Smooth muscle cell (in vitro differentiated cells): Measurements from ENCODE around the gene GFI1B. TPM values are rescaled to one million over a fixed set of nuclear protein-coding genes. Genes with fewer than 3 reads are reported as not detected.

Experiments used
- DNase-seq: peaks from one replicate; lab custom pipeline; 2025; ENCODE audit not compliant: unreplicated experiment; lab: John Stamatoyannopoulos, UW
- H2AFZ ChIP-seq: fragments of 200-600 bp; sonication (generic); 2 replicates; pipeline ENCODE4 v1.6.0; 2016; ENCODE audit warnings: antibody characterized with exemption, low read depth, mild to moderate bottlenecking
- H3F3A ChIP-seq: fragments of 200-600 bp; sonication (generic); 2 replicates; pipeline ENCODE4 v1.6.0; 2017; ENCODE audit warnings: antibody characterized with exemption, low read depth
- H3K27ac ChIP-seq: fragments of 200-600 bp; sonication (generic); 2 replicates; pipeline ENCODE4 v1.5.1; 2016; ENCODE audit warnings: low read depth, mild to moderate bottlenecking
- H3K27me3 ChIP-seq: fragments of 200-600 bp; sonication (generic); 2 replicates; pipeline ENCODE4 v1.6.1; 2016; ENCODE audit warnings: low read depth, mild to moderate bottlenecking
- H3K36me3 ChIP-seq: fragments of 200-600 bp; sonication (generic); 2 replicates; pipeline ENCODE4 v1.5.1; 2016; ENCODE audit warnings: low read depth
- H3K4me1 ChIP-seq: fragments of 200-600 bp; sonication (generic); 2 replicates; pipeline ENCODE4 v1.5.1; 2016; ENCODE audit warnings: low read depth
- H3K4me2 ChIP-seq: fragments of 200-600 bp; sonication (generic); 2 replicates; pipeline ENCODE4 v1.6.0; 2016; ENCODE audit warnings: mild to moderate bottlenecking
- H3K4me3 ChIP-seq: fragments of 200-600 bp; sonication (generic); 2 replicates; pipeline ENCODE4 v1.5.1; 2016; ENCODE audit warnings: mild to moderate bottlenecking
- H3K79me2 ChIP-seq: fragments of 200-600 bp; sonication (generic); 2 replicates; pipeline ENCODE4 v1.6.0; 2016; ENCODE audit warnings: low read depth, mild to moderate bottlenecking
- H3K9ac ChIP-seq: fragments of 200-600 bp; sonication (generic); 2 replicates; pipeline ENCODE4 v1.6.0; 2016; ENCODE audit warnings: low read depth
- H3K9me3 ChIP-seq: fragments of 200-600 bp; sonication (generic); replicated peaks from 2 replicates; pipeline ENCODE4 v1.5.1; 2016; ENCODE audit warnings: low read depth
- H4K20me1 ChIP-seq: fragments of 200-600 bp; sonication (generic); 2 replicates; pipeline ENCODE4 v1.6.0; 2016; ENCODE audit warnings: low read depth
- CTCF ChIP-seq: fragments of 200-600 bp; sonication (generic); IDR thresholded peaks from 2 replicates; pipeline ENCODE4 v1.5.1; 2017; ENCODE audit warnings: borderline replicate concordance, mild to moderate bottlenecking, antibody characterized with exemption; ENCODE audit not compliant: insufficient read depth, poor library complexity, severe bottlenecking
- WGBS: methylation state at CpG from one replicate; pipeline ENCODE4 v1.1.7; 2016; ENCODE audit warnings: low lambda C conversion rate; 5-methylcytosine and 5-hydroxymethylcytosine counted together
- polyA plus RNA-seq: library from polyadenylated mRNA; unstranded; fragments of >200 nt; fragmentation: Nextera tagmentation; extraction: Ambion mirVana; gene quantifications from 2 replicates; pipeline ENCODE4 v1.2.1, GENCODE V29; 2016
- total RNA-seq: library from RNA; depleted of rRNA; stranded (reverse); fragments of >200 nt; gene quantifications from 2 replicates; pipeline ENCODE4 v1.2.3, GENCODE V29; 2014

The GFI1B gene
- total and polyA plus RNA-seq, 2 experiments from 2014 or later = not detected

GRCh38 chr9:132937463-132937901, 41.0 kb upstream of the GFI1B start:
- Histone ChIP-seq H3K4me3 (no peak overlapping the region), H2AFZ (no peak overlapping the region), H3K79me2 (peaks cover 73% of the 10 kb centered on the region), H3K4me2 (no peak overlapping the region), H3K36me3 (no peaks in the 10 kb centered on the region), H3K4me1 (no peaks in the 10 kb centered on the region), H3K27ac (peak overlapping the region; percentile 3), H3K9me3 (no peaks in the 10 kb centered on the region), H3K27me3 (no peaks in the 10 kb centered on the region), H4K20me1 (peaks cover 92% of the 10 kb centered on the region), H3K9ac (no peak overlapping the region), H3F3A (no peaks in the 10 kb centered on the region)
- no peak for TF ChIP-seq CTCF
- DNase-seq = no peak
- WGBS = 82% methylated on average over 7 of the region's 7 CpGs

GRCh38 chr9:132939169-132939568, 39.3 kb upstream of the GFI1B start:
- peaks cover 10% of the 10 kb centered on the region for H3K4me1 ChIP-seq
- no peaks in the 10 kb centered on the region for H3K27me3 ChIP-seq
- 90% methylated on average over 1 of the region's 1 CpG for whole genome bisulfite sequencing
- peaks cover 83% of the 10 kb centered on the region for H3K79me2 ChIP-seq
- H3K4me3 ChIP-seq = no peak overlapping the region
- H3F3A ChIP-seq = no peaks in the 10 kb centered on the region
- TF ChIP-seq CTCF = no peak
- H2AFZ ChIP-seq = no peak overlapping the region
- H4K20me1 ChIP-seq = peaks cover 90% of the 10 kb centered on the region
- no peak overlapping the region for H3K9ac ChIP-seq
- H3K9me3 ChIP-seq = no peaks in the 10 kb centered on the region
- H3K27ac ChIP-seq = no peak overlapping the region
- H3K4me2 ChIP-seq = no peak overlapping the region
- no peaks in the 10 kb centered on the region for H3K36me3 ChIP-seq
- no peak for DNase-seq

- H3K9ac ChIP-seq = peak overlapping the region; percentile 99
- H3K79me2 ChIP-seq = peaks cover 66% of the 10 kb centered on the region
- 62% methylated on average over 5 of the region's 5 CpGs for WGBS
- H3K4me1 ChIP-seq = peaks cover 10% of the 10 kb centered on the region
- DNase-seq = no peak
- H3K27ac ChIP-seq = no peak overlapping the region
- H4K20me1 ChIP-seq = peaks cover 55% of the 10 kb centered on the region
- TF ChIP-seq CTCF = no peak
- H3K4me2 ChIP-seq = peak overlapping the region; percentile 95
- peak overlapping the region; percentile 92 for H3K4me3 ChIP-seq
- no peaks in the 10 kb centered on the region for H3K27me3 ChIP-seq
- H3F3A ChIP-seq = no peaks in the 10 kb centered on the region
- no peak overlapping the region for H2AFZ ChIP-seq
- H3K9me3 ChIP-seq = no peaks in the 10 kb centered on the region
- no peaks in the 10 kb centered on the region for H3K36me3 ChIP-seq
Measured at GRCh38 chr9:132942541-132943182, 35.8 kb upstream of the GFI1B start.
